ENCODE measurements around the gene PDLIM7. TPM values are rescaled to one million over a fixed set of nuclear protein-coding genes. Genes with fewer than 3 reads are reported as not detected.

The PDLIM7 gene
- total RNA-seq, 4 donors from 2014 or later, result 316 to 1,085 (median 575) TPM

DNA sequence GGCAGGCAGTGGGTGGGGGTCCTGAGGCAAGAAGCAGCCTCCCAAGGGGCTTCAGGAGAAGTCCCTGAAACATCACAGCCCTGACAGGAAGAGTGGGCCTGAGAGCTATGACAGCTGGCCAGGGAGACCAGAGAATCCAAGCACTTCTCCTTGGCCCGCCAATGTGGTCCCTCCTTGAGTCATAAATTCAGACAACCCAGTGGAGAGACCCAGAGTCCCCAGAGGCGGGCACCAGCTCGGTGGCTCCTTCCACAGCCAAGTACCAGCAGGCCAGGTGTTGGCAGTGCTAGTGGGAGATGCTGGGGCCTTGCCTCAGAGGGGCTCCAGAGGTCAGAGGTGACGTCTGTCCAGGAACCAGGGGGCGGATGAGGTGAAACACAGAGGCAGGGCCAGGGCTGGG, 13.8 kb upstream of the PDLIM7 start:
- no peak for DNase-seq (ENCODE audit: extremely low spot score)
- TF ChIP-seq POLR2A (IDR thresholded peaks at IDR 0.05; ENCODE audit: low read depth), result no peak
- no peak for TF ChIP-seq EP300 (IDR thresholded peaks at IDR 0.05)
- TF ChIP-seq POLR2AphosphoS5 (IDR thresholded peaks at IDR 0.05), result no peak
- TF ChIP-seq, protein P1, sequence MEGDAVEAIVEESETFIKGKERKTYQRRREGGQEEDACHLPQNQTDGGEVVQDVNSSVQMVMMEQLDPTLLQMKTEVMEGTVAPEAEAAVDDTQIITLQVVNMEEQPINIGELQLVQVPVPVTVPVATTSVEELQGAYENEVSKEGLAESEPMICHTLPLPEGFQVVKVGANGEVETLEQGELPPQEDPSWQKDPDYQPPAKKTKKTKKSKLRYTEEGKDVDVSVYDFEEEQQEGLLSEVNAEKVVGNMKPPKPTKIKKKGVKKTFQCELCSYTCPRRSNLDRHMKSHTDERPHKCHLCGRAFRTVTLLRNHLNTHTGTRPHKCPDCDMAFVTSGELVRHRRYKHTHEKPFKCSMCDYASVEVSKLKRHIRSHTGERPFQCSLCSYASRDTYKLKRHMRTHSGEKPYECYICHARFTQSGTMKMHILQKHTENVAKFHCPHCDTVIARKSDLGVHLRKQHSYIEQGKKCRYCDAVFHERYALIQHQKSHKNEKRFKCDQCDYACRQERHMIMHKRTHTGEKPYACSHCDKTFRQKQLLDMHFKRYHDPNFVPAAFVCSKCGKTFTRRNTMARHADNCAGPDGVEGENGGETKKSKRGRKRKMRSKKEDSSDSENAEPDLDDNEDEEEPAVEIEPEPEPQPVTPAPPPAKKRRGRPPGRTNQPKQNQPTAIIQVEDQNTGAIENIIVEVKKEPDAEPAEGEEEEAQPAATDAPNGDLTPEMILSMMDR (IDR thresholded peaks at IDR 0.05), result no peak
- 92% methylated on average over 2 of the region's 5 CpGs for WGBS
- Histone ChIP-seq H3K27me3 (no peaks in the 10 kb centered on the region), H3K4me3 (no peak overlapping the region), H3K9me3 (no peaks in the 10 kb centered on the region), H3K27ac (replicated peaks in 1 of 4) (no peak overlapping the region), H3K36me3 (peaks cover 41 to 59% (median 56%) of the 10 kb centered on the region in 4 donors), H3K4me1 (peaks cover 16 to 35% (median 25%) of the 10 kb centered on the region in 4 donors)
- intact Hi-C loops (cut with DNase I), result no loop called here

GRCh38 chr5:177510567-177511053, 13.2 kb upstream of the PDLIM7 start:
- Histone ChIP-seq H3K27me3 (no peaks in the 10 kb centered on the region), H3K27ac (replicated peaks in 1 of 4) (no peak overlapping the region), H3K4me1 (peaks cover 10 to 29% (median 19%) of the 10 kb centered on the region in 4 donors), H3K36me3 (peaks cover 41 to 59% (median 54%) of the 10 kb centered on the region in 4 donors), H3K9me3 (no peaks in the 10 kb centered on the region), H3K4me3 (no peak overlapping the region)
- TF ChIP-seq EP300 (IDR thresholded peaks at IDR 0.05), result no peak
- peak in 1 of 2 donors; percentile 29 for TF ChIP-seq POLR2AphosphoS5 (IDR thresholded peaks at IDR 0.05)
- no peak for DNase-seq (ENCODE audit: extremely low spot score)
- intact Hi-C loops (cut with DNase I), result no loop called here
- WGBS, result 80% methylated on average over 15 of the region's 15 CpGs

- WGBS, result 67% methylated on average over 11 of the region's 11 CpGs
- H3K4me1 ChIP-seq, result peaks cover 5 to 24% (median 14%) of the 10 kb centered on the region in 4 donors
- no peaks in the 10 kb centered on the region for H3K9me3 ChIP-seq
- H3K27me3 ChIP-seq, result no peaks in the 10 kb centered on the region
- peak overlapping the region; percentile 36 to 51 (median 40) for H3K4me3 ChIP-seq
- H3K36me3 ChIP-seq, result peaks cover 40 to 54% (median 50%) of the 10 kb centered on the region in 4 donors
- intact Hi-C loops (cut with DNase I), result no loop called here
- TF ChIP-seq POLR2A (IDR thresholded peaks at IDR 0.05; ENCODE audit: low read depth) (no peak), EP300 (IDR thresholded peaks at IDR 0.05) (no peak), POLR2AphosphoS5 (IDR thresholded peaks at IDR 0.05) (no peak)
- TF ChIP-seq, protein P1 (IDR thresholded peaks at IDR 0.05), result no peak
- no peak for DNase-seq (ENCODE audit: extremely low spot score)
- H3K27ac ChIP-seq (replicated peaks in 1 of 4), result peak overlapping the region in 3 of 4 donors; percentile 20 to 51 (median 47)
Observed at GRCh38 chr5:177509991-177510566, 12.7 kb upstream of the PDLIM7 start.

DNA sequence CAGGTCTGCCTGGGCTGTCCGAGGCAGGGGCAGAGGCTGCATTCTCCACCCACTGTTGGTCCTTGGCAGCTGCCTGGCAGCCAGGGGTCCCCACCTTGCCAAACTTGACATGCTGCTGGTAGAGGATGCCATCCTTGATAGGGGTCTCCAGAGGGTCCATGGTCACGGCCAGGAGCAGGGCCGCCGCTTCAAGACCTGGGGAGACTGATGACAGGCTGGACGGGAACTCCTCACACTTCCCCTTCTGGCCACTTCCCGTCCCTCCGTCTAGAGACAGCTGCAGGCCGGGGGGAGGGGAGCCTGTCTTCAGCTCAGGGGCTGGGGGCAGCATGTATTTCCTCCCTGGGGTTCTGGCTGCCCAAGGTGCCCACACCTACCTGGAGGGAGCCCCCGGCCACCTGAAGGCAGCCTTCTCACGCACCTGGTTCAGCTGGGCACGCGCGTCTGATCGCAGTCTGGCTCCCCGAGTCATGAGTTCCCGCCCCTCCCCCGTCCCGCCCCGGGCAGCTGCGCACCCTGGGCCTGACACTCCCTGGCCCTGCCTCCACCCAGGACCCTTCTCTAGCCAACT, 12.1 kb upstream of the PDLIM7 start, which contains the start of gene DOK3:
Gene DOK3 (minus strand): TSS at position 446 of the 571 bp plus-strand sequence. CDS start 286 bp downstream, at position 160.
- H3K9me3 ChIP-seq, result no peaks in the 10 kb centered on the region
- no peak for TF ChIP-seq POLR2AphosphoS5 (IDR thresholded peaks at IDR 0.05)
- peak within 1 kb of the TSS; percentile 36 to 51 (median 40) for H3K4me3 ChIP-seq
- H3K27ac ChIP-seq (replicated peaks in 1 of 4), result peak within 1 kb of the TSS; percentile 6 to 51 (median 46)
- peaks cover 34 to 49% (median 44%) of the 10 kb centered on the region in 4 donors for H3K36me3 ChIP-seq
- 33% methylated on average over 9 of the region's 20 CpGs for WGBS
- no peak for DNase-seq (ENCODE audit: extremely low spot score)
- H3K4me1 ChIP-seq, result peaks cover 2 to 18% (median 8%) of the 10 kb centered on the region in 4 donors
- H3K27me3 ChIP-seq, result no peaks in the 10 kb centered on the region
- intact Hi-C loops (cut with DNase I), result no loop called here

DNA sequence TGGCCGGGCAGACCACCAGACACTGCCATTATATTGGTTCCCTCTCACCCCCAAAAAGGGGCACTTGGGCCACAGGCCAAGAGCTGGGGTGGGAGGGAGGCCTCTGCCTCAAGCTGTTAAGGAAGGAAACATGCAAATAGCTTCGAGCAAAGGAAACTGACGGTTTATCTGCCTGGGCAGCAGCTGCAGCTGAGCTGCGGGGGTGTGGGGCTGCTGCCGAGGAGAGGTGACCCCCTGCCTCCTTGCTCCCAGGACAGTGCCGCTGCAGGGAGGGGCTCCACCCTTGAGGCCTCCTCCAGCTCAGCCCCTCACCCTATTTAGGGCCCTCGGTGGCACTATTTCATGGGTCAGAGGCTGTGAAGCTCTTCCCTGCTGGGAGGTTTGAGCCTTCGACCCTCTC, 11.4 kb upstream of the PDLIM7 start:
- DNase-seq (ENCODE audit: extremely low spot score), result no peak
- intact Hi-C loops (cut with DNase I), result no loop called here
- Histone ChIP-seq H3K27ac (replicated peaks in 1 of 4) (peak overlapping the region; percentile 6 to 51 (median 46)), H3K9me3 (no peaks in the 10 kb centered on the region), H3K27me3 (no peaks in the 10 kb centered on the region), H3K4me3 (peak overlapping the region; percentile 36 to 51 (median 40)), H3K36me3 (peaks cover 30 to 47% (median 41%) of the 10 kb centered on the region in 4 donors), H3K4me1 (peaks cover 0 to 12% (median 5%) of the 10 kb centered on the region in 4 donors)
- TF ChIP-seq POLR2A (IDR thresholded peaks at IDR 0.05; ENCODE audit: low read depth) (no peak), EP300 (IDR thresholded peaks at IDR 0.05) (no peak), POLR2AphosphoS5 (IDR thresholded peaks at IDR 0.05) (no peak)
- TF ChIP-seq, protein P1 (IDR thresholded peaks at IDR 0.05), result no peak
- 57% methylated on average over 8 of the region's 8 CpGs for WGBS
